ENCODE measurements around the gene SLC25A25. TPM values are rescaled to one million over a fixed set of nuclear protein-coding genes. Genes with fewer than 3 reads are reported as not detected.
A peak's percentile ranks its signal among the peaks of the same experiment; 100 is the strongest.
"Not testable (repeated sequence)": the region's sequence is repeated elsewhere in the genome, so short reads cannot be mapped to it uniquely, and the experiment has no call there.

Gene SLC25A25
- 10 to 100 TPM; 20.5 to 26.2 TPM for total RNA-seq
- long read RNA-seq, transcript SLC25A25-203 (10 exons, 3,431 nt) = major isoform, 5 of 40 reads
- long read RNA-seq, partial matches to known transcripts = 28 of 40 reads
- long read RNA-seq, other reads (novel, unspliced or antisense) = 5 of 40 reads

- DNase-seq (peak; percentile 100), ATAC-seq (peak; percentile 83)
- intact Hi-C loops (cut with DNase I, micrococcal nuclease) = no loop called here
Observed at GRCh38 chr9:128067645-128068385, at the start of gene SLC25A25. SLC25A25 (plus strand) TSS chr9:128068232; CDS start chr9:128068320, 88 bp downstream.

GRCh38 chr9:128020692-128021091, 47.3 kb upstream of the SLC25A25 start:
- DNase-seq = no peak
- intact Hi-C loops (cut with DNase I, micrococcal nuclease) = no loop called here
- ATAC-seq = no peak

GRCh38 chr9:128021098-128021497, 46.9 kb upstream of the SLC25A25 start:
- no peak for ATAC-seq
- no peak for DNase-seq
- intact Hi-C loops (cut with DNase I, micrococcal nuclease) = no loop called here

GRCh38 chr9:128022886-128023285, 45.1 kb upstream of the SLC25A25 start:
- intact Hi-C loops (cut with DNase I, micrococcal nuclease) = no loop called here
- DNase-seq (no peak), ATAC-seq (no peak)

- intact Hi-C loops (cut with DNase I, micrococcal nuclease); DNase-seq; ATAC-seq: not testable (repeated sequence)
Observed at GRCh38 chr9:128023671-128024070, 44.4 kb upstream of the SLC25A25 start.

- intact Hi-C loops (cut with DNase I, micrococcal nuclease) = no loop called here
- ATAC-seq (no peak), DNase-seq (no peak)
Observed at GRCh38 chr9:128024761-128025308, 43.2 kb upstream of the SLC25A25 start.

GRCh38 chr9:128025736-128026135, 42.3 kb upstream of the SLC25A25 start:
- DNase-seq = no peak
- intact Hi-C loops (cut with DNase I, micrococcal nuclease) = no loop called here
- ATAC-seq = no peak

- intact Hi-C loops (cut with DNase I, micrococcal nuclease) = no loop called here
- DNase-seq (peak; percentile 38 to 43), ATAC-seq (peak; percentile 47)
Observed at GRCh38 chr9:128026255-128026772, 41.7 kb upstream of the SLC25A25 start.

- ATAC-seq (no peak), DNase-seq (no peak)
- intact Hi-C loops (cut with DNase I, micrococcal nuclease) = no loop called here
Observed at GRCh38 chr9:128026773-128027541, 41.1 kb upstream of the SLC25A25 start.

GRCh38 chr9:128027705-128028104, 40.3 kb upstream of the SLC25A25 start:
- no peak for ATAC-seq
- DNase-seq = no peak
- intact Hi-C loops (cut with DNase I, micrococcal nuclease) = no loop called here

- DNase-seq (no peak), ATAC-seq (peak; percentile 60)
- intact Hi-C loops (cut with DNase I, micrococcal nuclease) = loop anchor here in 1 of 2 donors (2.0 to 10.0 kb wide), 2 partner anchors 81 to 89 kb away; no protein-coding TSS in a partner anchor
Observed at GRCh38 chr9:128033609-128034008, 34.4 kb upstream of the SLC25A25 start.

GRCh38 chr9:128034821-128035652, 33.0 kb upstream of the SLC25A25 start:
- DNase-seq (peak; percentile 60 to 75), ATAC-seq (peak; percentile 86)
- intact Hi-C loops (cut with DNase I, micrococcal nuclease) = loop anchor here (2.0 to 10.0 kb wide), 3 partner anchors 80 to 93 kb away; no protein-coding TSS in a partner anchor

GRCh38 chr9:128036522-128036921, 31.5 kb upstream of the SLC25A25 start:
- not testable (repeated sequence) for ATAC-seq, DNase-seq
- intact Hi-C loops (cut with DNase I, micrococcal nuclease) = loop anchor here (5.0 to 10.0 kb wide), 2 partner anchors 78 to 94 kb away; no protein-coding TSS in a partner anchor

GRCh38 chr9:128040783-128041182, 27.2 kb upstream of the SLC25A25 start:
- intact Hi-C loops (cut with DNase I, micrococcal nuclease); DNase-seq; ATAC-seq: not testable (repeated sequence)

- no peak for ATAC-seq
- intact Hi-C loops (cut with DNase I, micrococcal nuclease) = no loop called here
Observed at GRCh38 chr9:128042043-128042442, 26.0 kb upstream of the SLC25A25 start.

GRCh38 chr9:128043467-128043868, 24.6 kb upstream of the SLC25A25 start:
- ATAC-seq (peak; percentile 95), DNase-seq (no peak)
- intact Hi-C loops (cut with DNase I, micrococcal nuclease) = no loop called here

More at GRCh38 chr9:128042043-128042442, 26.0 kb upstream of the SLC25A25 start:
- DNase-seq = no peak

GRCh38 chr9:128045409-128045808, 22.6 kb upstream of the SLC25A25 start:
- DNase-seq; intact Hi-C loops (cut with DNase I, micrococcal nuclease); ATAC-seq: not testable (repeated sequence)

- ATAC-seq (no peak), DNase-seq (no peak)
- intact Hi-C loops (cut with DNase I, micrococcal nuclease) = no loop called here
Observed at GRCh38 chr9:128045831-128046230, 22.2 kb upstream of the SLC25A25 start.
